K562 (cell line): ENCODE measurements around the gene TCEANC2.

Experiments used
- POLR2AphosphoS2 ChIP-seq: IDR thresholded peaks from 2 replicates; pipeline ENCODE4 v1.6.1; 2012; ENCODE audit warnings: low read length, improper control_type of control experiment
- STAT6 ChIP-seq: sonication (generic); formaldehyde crosslinking; IDR thresholded peaks from 2 replicates; pipeline ENCODE4 v1.8.1; 2023; ENCODE audit warnings: mild to moderate bottlenecking, missing genetic modification reagents
- TF ChIP-seq, protein P1 (sequence below): fragments of 450-650 bp; formaldehyde crosslinking; conservative IDR thresholded peaks from 2 replicates; pipeline ENCODE4 v1.4.0; 2022; ENCODE audit warnings: mild to moderate bottlenecking, missing genetic modification characterization

- TF ChIP-seq STAT6 (CRISPR knock-in tag) (no peak), POLR2AphosphoS2 (no peak)
- TF ChIP-seq, protein P1, sequence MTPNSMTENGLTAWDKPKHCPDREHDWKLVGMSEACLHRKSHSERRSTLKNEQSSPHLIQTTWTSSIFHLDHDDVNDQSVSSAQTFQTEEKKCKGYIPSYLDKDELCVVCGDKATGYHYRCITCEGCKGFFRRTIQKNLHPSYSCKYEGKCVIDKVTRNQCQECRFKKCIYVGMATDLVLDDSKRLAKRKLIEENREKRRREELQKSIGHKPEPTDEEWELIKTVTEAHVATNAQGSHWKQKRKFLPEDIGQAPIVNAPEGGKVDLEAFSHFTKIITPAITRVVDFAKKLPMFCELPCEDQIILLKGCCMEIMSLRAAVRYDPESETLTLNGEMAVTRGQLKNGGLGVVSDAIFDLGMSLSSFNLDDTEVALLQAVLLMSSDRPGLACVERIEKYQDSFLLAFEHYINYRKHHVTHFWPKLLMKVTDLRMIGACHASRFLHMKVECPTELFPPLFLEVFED = no peak
Observed at GRCh38 chr1:54111624-54112023, 58.2 kb downstream of the TCEANC2 start.
